Eye (tissue), 1 donor: ENCODE measurements around the gene TMPRSS7.
"Not testable (repeated sequence)": the region's sequence is repeated elsewhere in the genome, so short reads cannot be mapped to it uniquely, and the experiment has no call there.

ENCODE experiments used
- DNase-seq: peaks from one replicate; pipeline ENCODE4 v3.0.0-alpha.2; 2015

TMPRSS7 gene

GRCh38 chr3:112061152-112061551 lies 26.6 kb downstream of the TMPRSS7 start:
- peak; percentile 22 for DNase-seq

GRCh38 chr3:112072387-112073060 lies 38.0 kb downstream of the TMPRSS7 start:
- not testable (repeated sequence) for DNase-seq

- no peak for DNase-seq
These were observed 39.5 kb downstream of the TMPRSS7 start for GRCh38 chr3:112074006-112074405.

GRCh38 chr3:112074616-112075497 lies 40.3 kb downstream of the TMPRSS7 start:
- DNase-seq, result peak; percentile 48

GRCh38 chr3:112078125-112079083 lies 43.9 kb downstream of the TMPRSS7 start:
- DNase-seq, result no peak

- DNase-seq, result no peak
These were observed 48.7 kb downstream of the TMPRSS7 start for GRCh38 chr3:112083239-112083638.

- no peak for DNase-seq
These were observed 50.6 kb downstream of the TMPRSS7 start for GRCh38 chr3:112084980-112085705.

- no peak for DNase-seq
These were observed 51.2 kb downstream of the TMPRSS7 start for GRCh38 chr3:112085735-112086075.

GRCh38 chr3:112086076-112086854 lies 51.7 kb downstream of the TMPRSS7 start, which contains the start of gene C3orf52:
Gene C3orf52, plus strand, starts transcription at chr3:112086389. Its CDS starts 19 bp downstream, at chr3:112086408.
- DNase-seq, result peak; percentile 86

- no peak for DNase-seq
These were observed 52.5 kb downstream of the TMPRSS7 start for GRCh38 chr3:112086875-112087524.

- DNase-seq, result no peak
These were observed 53.2 kb downstream of the TMPRSS7 start for GRCh38 chr3:112087746-112088145.

GRCh38 chr3:112088944-112089343 lies 54.4 kb downstream of the TMPRSS7 start:
- no peak for DNase-seq

- no peak for DNase-seq
These were observed 55.7 kb downstream of the TMPRSS7 start for GRCh38 chr3:112089956-112090886.

GRCh38 chr3:112090887-112091586 lies 56.5 kb downstream of the TMPRSS7 start:
- DNase-seq, result no peak

- peak; percentile 23 for DNase-seq
These were observed 58.1 kb downstream of the TMPRSS7 start for GRCh38 chr3:112092496-112093179.

GRCh38 chr3:112093180-112093522 lies 58.6 kb downstream of the TMPRSS7 start:
- DNase-seq, result no peak

- no peak for DNase-seq
These were observed 61.2 kb downstream of the TMPRSS7 start for GRCh38 chr3:112095731-112096130.

GRCh38 chr3:112096176-112096575 lies 61.6 kb downstream of the TMPRSS7 start:
- DNase-seq, result no peak

GRCh38 chr3:112097378-112097777 lies 62.8 kb downstream of the TMPRSS7 start:
- DNase-seq, result no peak
